IMR-90 (cell line): ENCODE measurements around the gene MPP2.

Experiments
- SMC3 ChIP-seq: fragments of 150-350 bp; IDR thresholded peaks from 2 replicates; pipeline ENCODE4 v1.6.1; 2016; ENCODE audit warnings: low read depth, mild to moderate bottlenecking, antibody characterized with exemption, low read length, moderate library complexity
- TF ChIP-seq, protein P1 (sequence below): conservative IDR thresholded peaks from 2 replicates; pipeline ENCODE4 v1.5.1; 2012; ENCODE audit warnings: mild to moderate bottlenecking, low read depth, low read length, improper control_type of control experiment
- TF ChIP-seq, protein P2 (sequence below): fragments of 150-350 bp; IDR thresholded peaks from 2 replicates; pipeline ENCODE4 v1.6.1; 2016; ENCODE audit warnings: low read depth, mild to moderate bottlenecking, low read length, moderate library complexity, borderline replicate concordance

DNA sequence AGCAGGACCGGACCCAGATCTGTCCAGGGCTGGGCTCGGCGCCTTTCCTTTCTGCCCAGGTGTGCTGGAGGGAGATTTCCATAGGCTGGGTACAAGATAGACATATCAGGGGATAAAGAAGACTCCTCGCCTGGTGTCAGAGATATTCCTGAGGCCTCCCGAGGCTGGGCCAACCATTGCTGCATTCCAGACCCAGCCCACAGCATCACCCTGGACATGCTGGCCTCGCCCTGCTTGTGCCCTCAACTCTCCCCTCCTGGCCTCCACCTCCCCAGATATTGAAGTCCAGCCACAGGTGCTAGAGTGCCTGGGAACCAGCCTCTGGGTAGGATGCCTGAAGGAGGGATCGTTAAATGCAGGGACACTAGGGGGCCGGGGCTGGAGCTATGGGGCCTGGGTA, 58.2 kb downstream of the MPP2 start:
- TF ChIP-seq SMC3, result no peak
- TF ChIP-seq, protein P1, sequence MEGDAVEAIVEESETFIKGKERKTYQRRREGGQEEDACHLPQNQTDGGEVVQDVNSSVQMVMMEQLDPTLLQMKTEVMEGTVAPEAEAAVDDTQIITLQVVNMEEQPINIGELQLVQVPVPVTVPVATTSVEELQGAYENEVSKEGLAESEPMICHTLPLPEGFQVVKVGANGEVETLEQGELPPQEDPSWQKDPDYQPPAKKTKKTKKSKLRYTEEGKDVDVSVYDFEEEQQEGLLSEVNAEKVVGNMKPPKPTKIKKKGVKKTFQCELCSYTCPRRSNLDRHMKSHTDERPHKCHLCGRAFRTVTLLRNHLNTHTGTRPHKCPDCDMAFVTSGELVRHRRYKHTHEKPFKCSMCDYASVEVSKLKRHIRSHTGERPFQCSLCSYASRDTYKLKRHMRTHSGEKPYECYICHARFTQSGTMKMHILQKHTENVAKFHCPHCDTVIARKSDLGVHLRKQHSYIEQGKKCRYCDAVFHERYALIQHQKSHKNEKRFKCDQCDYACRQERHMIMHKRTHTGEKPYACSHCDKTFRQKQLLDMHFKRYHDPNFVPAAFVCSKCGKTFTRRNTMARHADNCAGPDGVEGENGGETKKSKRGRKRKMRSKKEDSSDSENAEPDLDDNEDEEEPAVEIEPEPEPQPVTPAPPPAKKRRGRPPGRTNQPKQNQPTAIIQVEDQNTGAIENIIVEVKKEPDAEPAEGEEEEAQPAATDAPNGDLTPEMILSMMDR, result no peak
- TF ChIP-seq, protein P2, sequence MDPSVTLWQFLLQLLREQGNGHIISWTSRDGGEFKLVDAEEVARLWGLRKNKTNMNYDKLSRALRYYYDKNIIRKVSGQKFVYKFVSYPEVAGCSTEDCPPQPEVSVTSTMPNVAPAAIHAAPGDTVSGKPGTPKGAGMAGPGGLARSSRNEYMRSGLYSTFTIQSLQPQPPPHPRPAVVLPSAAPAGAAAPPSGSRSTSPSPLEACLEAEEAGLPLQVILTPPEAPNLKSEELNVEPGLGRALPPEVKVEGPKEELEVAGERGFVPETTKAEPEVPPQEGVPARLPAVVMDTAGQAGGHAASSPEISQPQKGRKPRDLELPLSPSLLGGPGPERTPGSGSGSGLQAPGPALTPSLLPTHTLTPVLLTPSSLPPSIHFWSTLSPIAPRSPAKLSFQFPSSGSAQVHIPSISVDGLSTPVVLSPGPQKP, result no peak
